DMS53 (cell line): ENCODE data around the gene XPO5.
"Not testable (repeated sequence)": the region's sequence is repeated elsewhere in the genome, so short reads cannot be mapped to it uniquely, and the experiment has no call there.

Experiments
- DNase-seq: peaks from one replicate; lab custom pipeline; 2025; lab: John Stamatoyannopoulos, UW

Gene XPO5

DNA sequence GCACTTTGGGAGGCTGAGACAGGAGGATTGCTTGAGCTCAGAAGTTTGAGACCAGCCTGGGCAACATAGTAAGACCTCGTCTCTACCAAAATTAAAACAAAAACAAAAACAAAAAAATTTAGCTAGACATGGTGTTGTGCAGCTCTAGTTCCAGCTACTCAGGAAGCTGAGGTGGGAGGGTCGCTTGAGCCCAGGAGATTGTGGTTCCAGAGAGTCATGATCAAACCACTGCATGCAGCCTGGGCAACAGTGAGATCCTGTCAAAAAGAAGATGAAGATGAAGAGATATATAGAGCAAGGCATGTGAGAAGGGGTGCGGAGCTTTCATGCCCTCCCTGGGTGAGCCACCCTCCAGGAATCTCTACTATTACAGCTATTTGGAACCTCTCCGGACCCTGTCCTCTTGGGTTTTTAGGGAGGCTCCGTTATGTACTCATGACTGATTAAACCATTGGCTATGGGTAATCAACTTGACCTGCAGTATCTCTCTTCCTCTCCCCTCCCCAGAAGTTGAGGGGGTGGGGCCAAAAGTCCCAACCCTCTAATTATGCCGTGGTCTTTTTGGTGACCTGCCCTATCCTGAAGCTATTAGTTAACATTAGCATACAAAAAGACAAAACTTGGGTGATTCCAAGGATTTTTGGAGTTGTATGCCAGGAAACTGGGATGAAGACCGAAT lies 9.2 kb upstream of the XPO5 start:
- no peak for DNase-seq

- no peak for DNase-seq
These were observed 7.1 kb upstream of the XPO5 start for GRCh38 chr6:43582911-43583310.

- DNase-seq = no peak
These were observed 3.3 kb upstream of the XPO5 start for GRCh38 chr6:43579171-43579570.

- no peak for DNase-seq
These were observed 2.9 kb upstream of the XPO5 start for GRCh38 chr6:43578748-43579147.

GRCh38 chr6:43575105-43575771 lies 600 bp downstream of the XPO5 start:
- peak; percentile 73 for DNase-seq

DNA sequence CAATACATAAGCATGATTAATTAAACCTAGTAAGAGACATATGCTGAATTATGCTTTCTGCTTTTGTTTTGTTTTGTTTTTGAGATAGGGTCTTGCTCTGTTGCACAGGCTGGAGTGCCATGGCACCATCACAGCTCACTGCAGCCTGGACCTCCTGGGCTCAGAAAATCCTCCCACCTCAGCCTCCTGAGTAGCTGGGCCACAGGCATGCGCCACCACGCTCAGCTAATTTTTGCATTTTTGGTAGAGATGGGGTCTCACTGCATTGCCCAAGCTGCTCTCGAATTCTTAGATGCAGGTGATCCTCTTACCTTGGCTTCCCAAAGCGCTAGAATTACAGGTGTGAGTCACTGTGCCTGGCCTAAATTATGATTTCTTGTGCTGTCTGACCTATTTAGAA lies 3.8 kb downstream of the XPO5 start:
- DNase-seq = no peak

GRCh38 chr6:43570876-43571441 lies 4.9 kb downstream of the XPO5 start:
- peak; percentile 54 for DNase-seq

- no peak for DNase-seq
These were observed 16.5 kb downstream of the XPO5 start for GRCh38 chr6:43559328-43559727.

GRCh38 chr6:43557620-43558019 lies 18.2 kb downstream of the XPO5 start:
- not testable (repeated sequence) for DNase-seq

- DNase-seq = no peak
These were observed 28.6 kb downstream of the XPO5 start for GRCh38 chr6:43547222-43547621.

DNA sequence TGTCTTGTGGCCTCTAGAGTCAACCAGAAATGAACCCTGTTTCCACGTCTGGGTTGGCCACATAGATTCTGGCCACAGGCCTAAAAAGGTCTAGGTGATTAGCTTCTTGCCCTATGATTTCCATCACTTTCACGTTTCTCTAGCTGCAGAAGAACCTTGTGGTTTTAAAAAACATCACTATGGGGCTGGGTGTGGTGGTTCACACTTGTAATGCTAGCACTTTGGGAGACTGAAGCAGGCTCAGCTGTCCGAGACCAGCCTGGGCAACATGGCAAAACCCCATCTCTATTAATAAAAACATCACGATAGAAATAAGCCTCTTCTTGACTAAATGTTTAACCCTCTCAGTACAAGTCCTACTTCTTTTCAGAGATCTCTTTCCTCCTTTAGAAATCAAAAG lies 31.4 kb downstream of the XPO5 start:
- DNase-seq = no peak

- no peak for DNase-seq
These were observed 33.9 kb downstream of the XPO5 start for GRCh38 chr6:43541774-43542471.

DNA sequence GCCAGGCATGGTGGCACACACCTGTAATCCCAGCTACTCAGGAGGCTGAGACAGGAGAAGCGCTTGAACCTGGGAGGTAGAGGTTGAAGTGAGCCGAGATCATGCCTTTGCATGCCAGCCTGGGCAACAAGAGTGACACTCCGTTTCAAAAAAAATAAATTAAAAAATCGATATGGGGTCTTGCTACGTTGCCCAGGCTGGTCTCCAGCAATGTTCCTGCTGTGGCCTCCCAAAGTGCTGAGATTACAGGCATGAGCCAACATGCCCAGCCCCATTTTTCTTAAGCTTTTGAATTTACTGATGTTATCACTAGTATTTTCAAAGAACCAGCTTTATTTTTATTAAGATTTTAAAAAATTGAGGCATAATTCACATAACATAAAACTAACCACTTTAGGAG lies 35.3 kb downstream of the XPO5 start:
- no peak for DNase-seq

GRCh38 chr6:43539409-43539808 lies 36.4 kb downstream of the XPO5 start:
- DNase-seq = not testable (repeated sequence)

- not testable (repeated sequence) for DNase-seq
These were observed 36.9 kb downstream of the XPO5 start for GRCh38 chr6:43538986-43539385.

GRCh38 chr6:43532201-43532600 lies 43.6 kb downstream of the XPO5 start:
- no peak for DNase-seq

GRCh38 chr6:43524483-43524961 lies 51.3 kb downstream of the XPO5 start:
- no peak for DNase-seq

DNA sequence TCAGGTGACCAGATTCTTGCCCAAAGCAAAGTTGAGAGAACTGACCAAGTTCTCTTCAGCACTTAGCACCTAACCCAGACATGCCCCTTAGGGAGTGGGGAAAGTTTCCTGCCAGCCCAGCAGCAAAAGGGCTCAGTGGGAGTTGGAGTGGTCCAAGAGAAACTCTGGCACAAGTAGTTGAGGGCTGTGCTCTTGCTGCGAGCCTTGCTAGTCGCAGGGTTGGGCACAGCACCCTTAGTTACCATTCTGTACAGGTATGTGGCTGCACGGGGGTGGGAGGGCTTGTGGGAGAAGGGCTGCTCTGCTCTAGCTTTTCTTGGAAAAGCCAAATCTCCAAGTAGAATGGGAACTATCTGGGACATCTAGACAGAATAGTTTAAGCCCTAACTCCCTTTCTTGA lies 52.6 kb downstream of the XPO5 start:
- no peak for DNase-seq

GRCh38 chr6:43522547-43523261 lies 53.1 kb downstream of the XPO5 start:
- DNase-seq = no peak

GRCh38 chr6:43521836-43522235 lies 54.0 kb downstream of the XPO5 start:
- DNase-seq = no peak

DNA sequence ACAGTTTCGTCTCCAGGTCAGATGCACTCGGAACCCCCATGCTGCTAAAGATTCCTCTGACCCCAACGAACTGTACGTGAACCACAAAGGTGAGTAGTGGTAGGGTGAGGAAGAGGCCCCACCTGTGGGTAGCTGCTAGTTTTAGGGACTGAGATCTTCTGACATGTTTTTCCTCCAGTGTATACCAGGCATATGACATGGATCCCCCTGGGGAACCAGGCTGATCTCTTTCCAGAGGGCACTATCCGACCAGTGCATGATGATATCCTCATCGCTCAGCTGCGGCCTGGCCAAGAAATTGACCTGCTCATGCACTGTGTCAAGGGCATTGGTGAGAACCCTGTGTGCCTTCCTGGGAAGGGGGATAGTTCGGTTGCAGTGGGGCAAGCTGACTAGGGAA lies 55.7 kb downstream of the XPO5 start:
- DNase-seq = no peak
